GM12878 (cell line): ENCODE data around the gene DENND1A. TPM values are rescaled to one million over a fixed set of nuclear protein-coding genes. Genes with fewer than 3 reads are reported as not detected.

ENCODE experiments used
- ATAC-seq: fragments of 200-7000 bp; cut with Tn5 transposase; 3 replicates; pipeline ENCODE4 v1.9.1; 2020; ENCODE audit warnings: mild to moderate bottlenecking, moderate library complexity
- BruUV-seq: library from RNA; stranded (reverse); fragments of 400-500 nt; replicated peaks from 2 replicates; lab custom pipeline; 2021; lab: Mats Ljungman, UMichigan
- CTCF ChIA-PET: fragments of 300-600 bp; sonication (Branson Sonifier 250); formaldehyde crosslinking; extraction: SDS; loops from one replicate; lab custom pipeline; 2021; ENCODE audit warnings: inconsistent platforms; lab: Yijun Ruan, JAX
- POLR2A ChIA-PET: fragments of 350-600 bp; formaldehyde crosslinking; extraction: SDS; loops from one replicate; lab custom pipeline; 2021; ENCODE audit warnings: inconsistent platforms; lab: Charles Lee
- RAD21 ChIA-PET: fragments of 300-600 bp; sonication (Branson Sonifier 250); formaldehyde crosslinking; loops from one replicate; lab custom pipeline; 2023; ENCODE audit warnings: antibody characterized with exemption; ENCODE audit not compliant: unreplicated experiment; lab: Charles Lee
- SMC1A ChIA-PET: fragments of 300-600 bp; sonication (Branson Sonifier 250); formaldehyde crosslinking; loops from one replicate; lab custom pipeline; 2023; ENCODE audit not compliant: unreplicated experiment, uncharacterized antibody; lab: Charles Lee
- DNase-seq: peaks from one replicate; pipeline ENCODE4 v3.0.0-alpha.2; 2011; ENCODE audit warnings: low read depth, low spot score
- FAIRE-seq: peaks from 3 replicates; lab custom pipeline; 2011; peaks lifted over from hg19 to GRCh38; lab: Jason Lieb, UNC
- H2AFZ ChIP-seq: 2 replicates; pipeline ENCODE4 v1.6.0; 2011; ENCODE audit warnings: low read depth, low read length, control low read depth; ENCODE audit not compliant: control insufficient read depth
- H3K27ac ChIP-seq: 2 replicates; pipeline ENCODE4 v1.5.1; 2011; ENCODE audit warnings: control low read depth; ENCODE audit not compliant: control insufficient read depth, insufficient read depth
- H3K27me3 ChIP-seq, 2 experiments: replicated peaks in 1 of 2; 2 replicates each; pipeline versions ENCODE4 v1.6.0 to v1.6.1; 2011; ENCODE audit warnings: low read length in 1 of 2; ENCODE audit not compliant: control insufficient read depth in 2 of 2, insufficient read depth in 2 of 2
- H3K36me3 ChIP-seq, 2 experiments: 2 replicates each; pipeline ENCODE4 v1.5.1; 2011; ENCODE audit warnings: low read length in 1 of 2; ENCODE audit not compliant: control insufficient read depth in 2 of 2, insufficient read depth in 2 of 2
- H3K4me1 ChIP-seq: 2 replicates; pipeline ENCODE4 v1.6.1; 2011; ENCODE audit warnings: mild to moderate bottlenecking, low read length, moderate library complexity, mixed read lengths; ENCODE audit not compliant: control insufficient read depth, insufficient read depth
- H3K4me2 ChIP-seq: 2 replicates; pipeline ENCODE4 v1.6.0; 2011; ENCODE audit warnings: control low read depth; ENCODE audit not compliant: control insufficient read depth, insufficient read depth
- H3K4me3 ChIP-seq: fragments of 200-600 bp; sonication (generic); 2 replicates; pipeline ENCODE4 v1.5.1; 2016
- H3K79me2 ChIP-seq: 2 replicates; pipeline ENCODE4 v1.6.0; 2011; ENCODE audit warnings: low read length; ENCODE audit not compliant: control insufficient read depth, insufficient read depth
- H3K9ac ChIP-seq: 2 replicates; pipeline ENCODE4 v1.8.0; 2011; ENCODE audit warnings: low read length, control low read depth, mixed read lengths; ENCODE audit not compliant: control insufficient read depth, insufficient read depth
- H3K9me3 ChIP-seq: replicated peaks from 3 replicates; pipeline ENCODE4 v1.5.1; 2011; ENCODE audit warnings: mild to moderate bottlenecking, low read length; ENCODE audit not compliant: control insufficient read depth, insufficient read depth
- H4K20me1 ChIP-seq: 2 replicates; pipeline ENCODE4 v1.6.0; 2011; ENCODE audit not compliant: control insufficient read depth, insufficient read depth
- LARP7 ChIP-seq: fragments of 450-650 bp; IDR thresholded peaks from 2 replicates; pipeline ENCODE4 v1.6.1; 2017; ENCODE audit warnings: mild to moderate bottlenecking
- RAD51 ChIP-seq: fragments of 450-650 bp; IDR thresholded peaks from 2 replicates; pipeline ENCODE4 v1.6.1; 2016; ENCODE audit warnings: moderate library complexity, mild to moderate bottlenecking, inconsistent platforms
- SPI1 ChIP-seq: IDR thresholded peaks from 2 replicates; pipeline ENCODE4 v1.6.1; 2011; ENCODE audit warnings: low read depth, mild to moderate bottlenecking, low read length, moderate library complexity, borderline replicate concordance; ENCODE audit not compliant: insufficient read depth
- ZNF592 ChIP-seq: fragments of 450-650 bp; IDR thresholded peaks from 2 replicates; pipeline ENCODE4 v1.6.1; 2017; ENCODE audit warnings: mild to moderate bottlenecking, moderate library complexity
- WGBS: methylation state at CpG from one replicate; pipeline ENCODE4 v1.1.6; 2016; ENCODE audit warnings: low lambda C conversion rate; ENCODE audit not compliant: insufficient replicate concordance, insufficient coverage; ENCODE audit errors: missing lambda C conversion rate; 5-methylcytosine and 5-hydroxymethylcytosine counted together
- in situ Hi-C: fragments of 300-500 bp; cut with MboI; formaldehyde crosslinking; loops from 9 replicates; pipeline ENCODE4 v1.14.3; 2018; ENCODE audit warnings: mixed read lengths
- intact Hi-C: fragments of 100-400 bp; cut with micrococcal nuclease; formaldehyde crosslinking; loops from one replicate; pipeline ENCODE4 v1.14.2; 2022; ENCODE audit not compliant: unreplicated experiment
- polyA plus RNA-seq, 11 experiments: library from polyadenylated mRNA; depleted of rRNA in 4 of 11; unstranded in 6 of 11; stranded (reverse) in 5 of 11; fragments of >200 nt; fragmentation: Nextera tagmentation in 4 of 11; fragmentation: Illumina TruSeq in 1 of 11; extraction: Ambion mirVana in 4 of 11; extraction: Trizol in 1 of 11; gene quantifications; 1 replicate in 1 of 11; 2 replicates in 10 of 11; pipeline versions ENCODE4 v1.2.1 to v1.2.3, GENCODE V29; 2011 to 2016; ENCODE audit warnings: inconsistent platforms in 2 of 11, missing spikeins in 2 of 11, low read depth in 1 of 11
- total RNA-seq, 4 experiments: library from RNA; depleted of rRNA in 3 of 4; stranded (reverse); fragments of >200 nt in 3 of 4; fragmentation: Illumina TruSeq in 1 of 4; extraction: Trizol in 1 of 4; gene quantifications; 2 replicates each; pipeline versions ENCODE4 v1.2.1 to v1.2.3, GENCODE V29; 2013 to 2021

Gene DENND1A
- total and polyA plus RNA-seq, 10 of the 15 experiments (the other 5 are each of a cell fraction or from before 2014, with no cell fraction given) = 14.1 to 48.6 (median 35.2) TPM

- Histone ChIP-seq H3K27ac (peak overlapping the region; percentile 72), H3K36me3 (no peaks in the 10 kb centered on the region; a peak in 2 of 4 replicates), H3K4me3 (no peak overlapping the region), H3K79me2 (no peaks in the 10 kb centered on the region), H4K20me1 (no peaks in the 10 kb centered on the region), H3K9me3 (no peaks in the 10 kb centered on the region; the same call in 2 of the 3 replicates), H2AFZ (peak overlapping the region; percentile 67), H3K4me2 (peak overlapping the region; percentile 72), H3K4me1 (peaks cover 28% of the 10 kb centered on the region), H3K9ac (peak overlapping the region; percentile 11; the same call in 1 of the 2 replicates), H3K27me3 (no peaks in the 10 kb centered on the region)
- ChIA-PET SMC1A (interaction anchor here (0.9 to 3.8 kb wide), 21 partner anchors 9 to 262 kb away, joined by 3 to 22 read pairs (median 6); no protein-coding TSS in a partner anchor), RAD21 (interaction anchor here (1.0 to 3.2 kb wide), 17 partner anchors 11 to 361 kb away, joined by 3 to 22 read pairs (median 6); no protein-coding TSS in a partner anchor), CTCF (interaction anchor here (0.7 to 1.6 kb wide), 6 partner anchors 8 to 320 kb away, joined by 3 to 5 read pairs (median 4); no protein-coding TSS in a partner anchor), POLR2A (interaction anchor here (0.7 to 1.6 kb wide), 5 partner anchors 17 to 262 kb away, joined by 3 to 5 read pairs (median 3); no protein-coding TSS in a partner anchor)
- intact Hi-C loops = loop anchor here (1.0 kb wide), 1 partner anchor 41 kb away; no protein-coding TSS in a partner anchor
- 0 out of 2 replicates have a peak, but pooled peaks have one; percentile 8 for TF ChIP-seq SPI1
- no peak for TF ChIP-seq LARP7
- TF ChIP-seq ZNF592 = 0 out of 2 replicates have a peak, but pooled peaks have one; percentile 5
- no peak for TF ChIP-seq RAD51
- ATAC-seq (peak; percentile 8; the same call in 2 of the 3 replicates), DNase-seq (no peak), FAIRE-seq (no peak)
- in situ Hi-C loops = no loop called here
- WGBS = 61% methylated on average over 5 of the region's 5 CpGs
- BruUV-seq = no TSS peak
Measured at GRCh38 chr9:123678878-123679329, 251.0 kb downstream of the DENND1A start.
